Activated T-cell treated with anti-CD3 and anti-CD28 coated beads for 1 hour (primary cell): ENCODE results near the gene CFAP53.

ENCODE experiments used
- DNase-seq: peaks from one replicate; pipeline ENCODE4 v3.0.0-alpha.2; 2020; ENCODE audit warnings: low read depth

Gene CFAP53

GRCh38 chr18:50193796-50194630 lies 72.3 kb downstream of the CFAP53 start:
- no peak for DNase-seq

DNA sequence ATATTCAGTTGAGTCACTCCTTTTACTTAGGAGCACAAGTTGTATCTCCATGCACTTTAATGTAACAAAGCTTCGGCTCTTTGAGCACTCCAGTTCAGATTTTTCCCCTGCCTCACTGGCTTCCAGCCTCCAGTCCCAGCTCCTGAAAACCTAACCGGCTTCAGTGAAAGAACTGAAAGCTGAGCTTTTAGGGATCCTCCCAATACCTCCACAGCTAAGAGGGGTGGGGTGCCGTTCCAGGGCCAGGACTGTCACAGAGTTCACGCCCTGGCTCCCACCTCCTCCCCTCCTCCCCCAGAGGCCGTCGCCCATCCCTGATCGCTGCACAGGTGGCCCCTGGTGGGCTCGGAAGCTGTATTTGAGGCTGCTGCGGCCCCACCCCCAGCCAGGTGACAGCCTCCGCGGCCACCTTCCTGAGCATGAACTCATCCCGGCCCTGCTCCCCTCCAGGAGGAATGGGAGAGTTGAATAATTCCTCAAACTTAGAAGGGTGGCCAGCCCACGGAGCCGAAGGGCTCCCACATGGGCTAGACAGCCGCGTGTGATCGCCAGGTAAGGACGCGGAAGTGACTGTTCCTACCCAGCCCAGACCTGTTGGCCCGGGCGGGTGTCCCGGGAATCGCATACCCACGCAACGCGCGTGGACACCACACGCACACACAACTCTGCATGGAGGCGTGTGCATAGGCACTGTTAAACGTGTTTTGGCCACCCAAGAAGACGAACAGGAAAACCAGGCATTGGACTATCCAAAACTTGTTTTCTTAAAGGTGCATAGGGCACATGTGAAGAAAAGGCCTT lies 73.1 kb downstream of the CFAP53 start:
- DNase-seq, result no peak

DNA sequence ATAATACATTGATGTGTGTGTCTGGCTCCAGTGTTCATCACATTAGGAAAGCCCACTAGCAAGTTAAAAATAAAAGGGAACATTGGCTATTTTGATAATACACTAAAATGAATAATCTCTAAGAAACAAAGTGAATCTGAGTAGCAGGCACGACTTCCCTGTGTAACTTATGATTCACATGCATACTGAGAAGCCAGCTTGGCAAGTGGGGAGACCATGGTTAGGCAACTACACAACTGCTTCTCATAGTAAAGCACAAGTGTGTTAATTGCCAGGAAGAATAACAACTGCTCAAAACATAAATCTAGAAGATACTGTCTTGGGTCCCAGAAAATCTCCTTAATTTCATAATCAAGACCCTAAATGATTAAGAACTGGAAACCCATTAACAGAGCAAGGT lies 75.4 kb downstream of the CFAP53 start:
- no peak for DNase-seq

DNA sequence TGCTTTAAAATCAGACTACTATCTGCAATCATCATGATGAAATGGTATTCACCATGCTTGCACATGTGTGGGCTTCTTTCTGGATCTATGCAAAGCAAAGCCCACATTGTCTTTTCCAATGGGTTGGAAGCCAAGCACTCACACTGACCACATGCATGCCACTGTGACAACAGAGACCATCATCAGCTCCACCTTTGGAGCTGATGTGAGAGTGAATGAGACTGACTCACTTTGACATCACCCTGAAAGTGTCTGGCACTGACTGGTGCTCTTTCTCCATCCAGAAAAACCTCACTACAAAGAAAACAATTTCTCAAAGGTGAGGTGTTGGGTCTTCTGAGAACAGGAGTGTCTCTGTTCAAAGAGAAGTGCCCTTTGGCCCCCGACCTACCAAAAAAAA lies 76.1 kb downstream of the CFAP53 start:
- no peak for DNase-seq

DNA sequence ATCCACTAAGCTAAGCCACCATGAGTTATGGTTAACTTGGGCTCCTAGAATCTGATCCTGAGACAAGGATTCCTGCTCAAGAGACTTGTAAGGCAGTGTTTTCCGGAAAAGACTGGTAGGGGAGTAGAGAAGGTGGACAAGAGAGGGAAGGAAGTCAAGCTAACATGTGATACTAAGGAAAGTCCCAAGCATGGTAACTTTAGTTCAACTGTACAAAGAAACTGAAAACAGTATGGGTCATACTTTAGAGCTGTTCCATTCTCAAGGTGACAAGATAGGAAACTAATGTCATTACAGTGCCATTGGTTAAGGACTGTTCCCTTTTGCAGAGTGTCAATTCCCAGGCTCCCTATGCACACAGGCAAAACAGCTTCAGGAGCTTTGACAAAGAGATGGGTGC lies 77.1 kb downstream of the CFAP53 start:
- DNase-seq, result no peak

- DNase-seq, result no peak
Observed at GRCh38 chr18:50188652-50189051, 77.6 kb downstream of the CFAP53 start.

- DNase-seq, result no peak
Observed at GRCh38 chr18:50187659-50188058, 78.6 kb downstream of the CFAP53 start.

GRCh38 chr18:50186385-50186784 lies 79.9 kb downstream of the CFAP53 start:
- DNase-seq, result no peak

DNA sequence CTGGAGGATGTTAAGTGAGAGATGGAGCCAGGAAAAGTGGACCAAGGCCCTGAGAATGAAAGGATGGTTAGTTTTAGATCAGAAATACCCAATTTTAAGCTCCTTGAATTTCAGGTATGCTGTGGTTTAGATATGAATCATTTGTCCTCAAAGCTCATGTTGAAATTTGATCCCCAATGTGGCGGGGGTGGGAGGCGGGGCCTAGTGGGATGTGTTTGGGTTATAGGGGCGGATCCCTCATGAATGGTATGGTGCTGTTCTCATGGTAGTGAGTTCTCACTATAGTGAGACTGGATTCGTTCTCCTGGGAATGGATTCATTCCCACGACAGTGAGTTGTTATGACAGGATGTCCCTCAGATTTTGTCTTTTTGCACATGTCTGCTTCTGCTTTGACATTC lies 82.7 kb downstream of the CFAP53 start:
- no peak for DNase-seq

DNA sequence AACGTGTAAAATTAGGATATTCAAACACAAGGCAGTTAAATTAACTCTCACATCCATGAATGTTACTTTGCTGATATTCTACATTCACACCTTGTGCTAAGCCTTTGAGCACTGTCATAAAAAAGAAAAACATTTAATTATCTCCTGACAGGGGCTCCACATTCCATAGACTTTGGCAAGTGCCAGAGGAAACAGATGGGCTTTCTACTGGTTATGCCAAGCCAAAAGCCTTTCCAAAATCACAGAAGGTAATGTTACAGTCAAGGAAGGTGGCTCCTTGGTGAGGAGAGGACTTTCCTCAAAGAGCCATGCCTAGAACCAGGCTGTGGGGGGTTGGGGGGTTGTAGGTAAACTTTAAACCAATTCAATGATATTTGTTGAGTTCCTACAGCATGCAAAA lies 83.8 kb downstream of the CFAP53 start:
- DNase-seq, result no peak

GRCh38 chr18:50181590-50181989 lies 84.7 kb downstream of the CFAP53 start:
- no peak for DNase-seq

DNA sequence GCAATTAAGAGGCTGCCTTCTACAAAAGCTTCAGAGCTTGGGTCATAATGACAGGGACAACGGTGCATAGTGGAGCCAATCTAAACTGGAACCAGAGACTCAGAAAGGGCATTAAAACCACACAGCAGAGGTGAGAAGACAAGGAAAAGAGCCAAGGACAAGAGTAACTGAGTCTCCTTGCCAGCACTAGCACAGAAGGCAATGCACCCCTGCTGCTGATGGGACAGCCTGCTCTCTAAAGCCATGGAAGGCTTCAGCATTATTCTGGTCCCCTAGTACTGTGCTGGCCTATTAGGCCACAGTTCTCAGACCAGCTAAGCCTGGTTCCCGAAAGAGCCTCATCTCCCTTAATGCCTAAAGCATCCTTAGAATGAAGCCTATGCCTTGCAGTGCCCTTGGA lies 86.8 kb downstream of the CFAP53 start:
- DNase-seq, result no peak

GRCh38 chr18:50177294-50177992 lies 88.9 kb downstream of the CFAP53 start:
- no peak for DNase-seq
